ENCODE data around the gene MAVS. TPM values are rescaled to one million over a fixed set of nuclear protein-coding genes. Genes with fewer than 3 reads are reported as not detected.

The MAVS gene
- total and polyA plus RNA-seq, 9 of the 15 experiments (the other 6 are each of a cell fraction or from before 2014, with no cell fraction given): 1.6 to 22.0 (median 11.3) TPM

- peaks cover 28% of the 10 kb centered on the region for H4K20me1 ChIP-seq (replicated peaks; ENCODE audit: control insufficient read depth, insufficient read depth, low read length)
- H2AFZ ChIP-seq (ENCODE audit: low read depth, low read length): peak overlapping the region; percentile 62; the same call in 1 of the 2 replicates
- peaks cover 9 to 11% of the 10 kb centered on the region in 2 experiments; a peak in 4 of 5 replicates for H3K4me1 ChIP-seq (replicated peaks in 1 of 2; ENCODE audit: control insufficient read depth in 2 of 2, insufficient read depth in 2 of 2, low read length in 2 of 2)
- H3K9me1 ChIP-seq (ENCODE audit: control insufficient read depth, insufficient read depth, low read length): no peaks in the 10 kb centered on the region
- intact Hi-C loops (cut with micrococcal nuclease) (loop anchor here (2.0 to 5.0 kb wide), 3 partner anchors 123 to 203 kb away; no protein-coding TSS in a partner anchor), in situ Hi-C loops (cut with MboI) (no loop called here)
- no peaks in the 10 kb centered on the region for H3K27me3 ChIP-seq (ENCODE audit: control insufficient read depth in 2 of 2, insufficient read depth in 2 of 2, low read length in 2 of 2)
- CTCF ChIA-PET (ENCODE audit: low intra/inter-chr PET ratio): interaction anchor here (0.5 to 0.7 kb wide), 2 partner anchors 15 to 17 kb away, joined by 3 read pairs; no protein-coding TSS in a partner anchor
- peaks cover 73% of the 10 kb centered on the region for H3K79me2 ChIP-seq (ENCODE audit: control insufficient read depth, insufficient read depth, low read length)
- POLR2A ChIA-PET: interaction anchor here (0.7 to 1.3 kb wide), 5 partner anchors 8 to 150 kb away, joined by 3 to 4 read pairs (median 4); no protein-coding TSS in a partner anchor
- peak overlapping the region; percentile 96 for H3K9ac ChIP-seq (ENCODE audit: insufficient read depth in 1 of 2, low read depth in 2 of 2, low read length in 2 of 2)
- peak overlapping the region; percentile 98 for H3K4me2 ChIP-seq (ENCODE audit: insufficient read depth, low read length)
- H3K9me3 ChIP-seq (replicated peaks; ENCODE audit: control insufficient read depth, insufficient read depth, low read depth, low read length): no peaks in the 10 kb centered on the region
- peak; percentile 19 for FAIRE-seq
- no TSS peak for BruUV-seq (replicated peaks)
- peak; percentile 63 for ATAC-seq
- peak overlapping the region; percentile 95 for H3K4me3 ChIP-seq
- WGBS (ENCODE audit: insufficient coverage, low coverage, missing lambda C conversion rate): 0% methylated on average over 31 of the region's 68 CpGs
- peaks cover 34% of the 10 kb centered on the region for H3K36me3 ChIP-seq (ENCODE audit: control insufficient read depth, insufficient read depth, low read length)
- peak overlapping the region; percentile 94 for H3K27ac ChIP-seq (ENCODE audit: extremely low read depth, low read depth, low read length)
- DNase-seq (ENCODE audit: extremely low read depth in 1 of 4, low spot score in 3 of 4): peak; percentile 65 to 74 (median 70)
- TF ChIP-seq RBFOX2 (IDR thresholded peaks at IDR 0.05; ENCODE audit: low read depth, low read length): peak; percentile 48
- TF ChIP-seq POLR3A (IDR thresholded peaks at IDR 0.05; ENCODE audit: borderline replicate concordance, extremely low read depth, insufficient read depth, insufficient read length): no peak
- TF ChIP-seq ZNF76 (CRISPR knock-in tag; IDR thresholded peaks at IDR 0.05; ENCODE audit: borderline replicate concordance): no peak
- no peak for TF ChIP-seq ZFX (CRISPR knock-in tag; IDR thresholded peaks at IDR 0.05)
- 0 out of 2 replicates have a peak, but pooled peaks have one; percentile 66 for TF ChIP-seq ZNF224 (CRISPR knock-in tag; IDR thresholded peaks at IDR 0.05)
- TF ChIP-seq, protein P1, sequence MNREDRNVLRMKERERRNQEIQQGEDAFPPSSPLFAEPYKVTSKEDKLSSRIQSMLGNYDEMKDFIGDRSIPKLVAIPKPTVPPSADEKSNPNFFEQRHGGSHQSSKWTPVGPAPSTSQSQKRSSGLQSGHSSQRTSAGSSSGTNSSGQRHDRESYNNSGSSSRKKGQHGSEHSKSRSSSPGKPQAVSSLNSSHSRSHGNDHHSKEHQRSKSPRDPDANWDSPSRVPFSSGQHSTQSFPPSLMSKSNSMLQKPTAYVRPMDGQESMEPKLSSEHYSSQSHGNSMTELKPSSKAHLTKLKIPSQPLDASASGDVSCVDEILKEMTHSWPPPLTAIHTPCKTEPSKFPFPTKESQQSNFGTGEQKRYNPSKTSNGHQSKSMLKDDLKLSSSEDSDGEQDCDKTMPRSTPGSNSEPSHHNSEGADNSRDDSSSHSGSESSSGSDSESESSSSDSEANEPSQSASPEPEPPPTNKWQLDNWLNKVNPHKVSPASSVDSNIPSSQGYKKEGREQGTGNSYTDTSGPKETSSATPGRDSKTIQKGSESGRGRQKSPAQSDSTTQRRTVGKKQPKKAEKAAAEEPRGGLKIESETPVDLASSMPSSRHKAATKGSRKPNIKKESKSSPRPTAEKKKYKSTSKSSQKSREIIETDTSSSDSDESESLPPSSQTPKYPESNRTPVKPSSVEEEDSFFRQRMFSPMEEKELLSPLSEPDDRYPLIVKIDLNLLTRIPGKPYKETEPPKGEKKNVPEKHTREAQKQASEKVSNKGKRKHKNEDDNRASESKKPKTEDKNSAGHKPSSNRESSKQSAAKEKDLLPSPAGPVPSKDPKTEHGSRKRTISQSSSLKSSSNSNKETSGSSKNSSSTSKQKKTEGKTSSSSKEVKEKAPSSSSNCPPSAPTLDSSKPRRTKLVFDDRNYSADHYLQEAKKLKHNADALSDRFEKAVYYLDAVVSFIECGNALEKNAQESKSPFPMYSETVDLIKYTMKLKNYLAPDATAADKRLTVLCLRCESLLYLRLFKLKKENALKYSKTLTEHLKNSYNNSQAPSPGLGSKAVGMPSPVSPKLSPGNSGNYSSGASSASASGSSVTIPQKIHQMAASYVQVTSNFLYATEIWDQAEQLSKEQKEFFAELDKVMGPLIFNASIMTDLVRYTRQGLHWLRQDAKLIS (CRISPR knock-in tag; IDR thresholded peaks at IDR 0.05): 0 out of 2 replicates have a peak, but pooled peaks have one; percentile 14
- no peak for TF ChIP-seq TFAP4 (CRISPR knock-in tag; IDR thresholded peaks at IDR 0.05; ENCODE audit: borderline replicate concordance)
- TF ChIP-seq GMEB1 (CRISPR knock-in tag; IDR thresholded peaks at IDR 0.05): no peak
- no peak; the same call in 1 of the 2 replicates for TF ChIP-seq CAMTA2 (CRISPR knock-in tag; conservative IDR thresholded peaks at IDR 0.05)
Observed at GRCh38 chr20:3889489-3890397, 43.1 kb downstream of the MAVS start.
